ENCODE data around the gene PAGE3.

PAGE3 gene

GRCh38 chrX:55264816-55265215, at the start of gene PAGE3:
Gene PAGE3, minus strand, starts transcription at chrX:55264916. Its CDS starts 1,013 bp downstream, at chrX:55263903.
- no peak for DNase-seq

DNA sequence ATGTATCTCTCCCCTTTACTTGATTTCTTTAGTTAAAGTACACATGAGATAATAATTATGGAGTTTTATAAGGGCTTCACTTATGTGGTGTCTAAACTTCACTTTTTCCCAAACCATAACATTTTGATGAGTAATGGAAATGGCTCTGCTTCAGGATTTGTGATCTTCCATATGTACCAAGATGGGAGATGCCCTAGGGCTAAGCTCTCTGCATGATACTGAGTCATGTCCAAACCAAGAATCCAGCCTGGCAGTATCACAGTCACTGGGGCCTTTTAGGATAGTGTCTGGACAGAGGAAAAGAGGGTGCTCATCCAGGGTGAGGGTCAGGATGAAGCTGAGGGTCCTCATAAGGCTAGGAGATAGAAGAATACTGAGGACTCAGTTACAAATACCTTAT, 47.9 kb upstream of the PAGE3 start:
- no peak for DNase-seq

- DNase-seq: no peak
Observed at GRCh38 chrX:55290963-55291362, 26.2 kb upstream of the PAGE3 start.

- no peak for DNase-seq
Observed at GRCh38 chrX:55279832-55280231, 15.1 kb upstream of the PAGE3 start.

DNA sequence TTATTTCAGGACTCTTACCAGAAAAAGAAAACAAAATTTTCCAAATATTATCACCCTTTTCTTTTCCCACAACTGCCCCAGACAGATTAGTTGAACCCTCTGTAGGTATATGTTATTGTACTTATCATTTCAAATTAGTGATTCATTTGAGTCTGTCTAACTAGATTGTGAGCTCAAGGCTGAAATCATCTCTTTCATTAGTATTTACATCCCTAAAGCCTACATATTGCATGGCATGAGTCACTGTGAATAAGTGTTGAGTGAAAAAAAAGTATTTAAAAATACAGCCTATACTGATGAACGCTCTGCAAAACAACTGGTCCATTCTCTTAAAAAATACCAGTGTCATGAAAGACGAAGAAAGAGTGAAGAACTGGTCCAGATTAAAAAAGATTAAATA, 3.9 kb downstream of the PAGE3 start:
- DNase-seq: no peak

DNA sequence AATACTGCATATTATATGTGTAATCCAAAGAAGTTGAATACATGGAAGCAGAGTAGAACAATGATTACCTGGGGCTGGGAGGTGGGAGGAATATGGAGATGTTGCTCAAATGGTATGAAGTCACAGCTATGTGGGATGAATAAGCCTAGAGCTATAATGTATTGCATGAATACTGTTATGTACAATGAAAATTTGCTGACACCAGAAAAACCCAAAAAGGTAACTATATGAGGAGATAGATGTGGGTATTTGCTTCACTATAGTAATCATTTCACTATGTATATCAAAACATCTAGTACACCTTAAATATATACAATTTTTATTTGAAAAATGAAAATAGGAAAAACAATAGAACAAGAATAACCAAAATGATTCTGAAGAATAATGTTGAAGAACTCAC, 11.2 kb downstream of the PAGE3 start:
- no peak for DNase-seq

- no peak for DNase-seq
Observed at GRCh38 chrX:55240788-55241340, 23.9 kb downstream of the PAGE3 start.

- no peak for DNase-seq
Observed at GRCh38 chrX:55220119-55220794, 44.5 kb downstream of the PAGE3 start, which contains the start of gene PAGE5. Gene PAGE5, plus strand, starts transcription at chrX:55220346. Its CDS starts 1,037 bp downstream, at chrX:55221383.

DNA sequence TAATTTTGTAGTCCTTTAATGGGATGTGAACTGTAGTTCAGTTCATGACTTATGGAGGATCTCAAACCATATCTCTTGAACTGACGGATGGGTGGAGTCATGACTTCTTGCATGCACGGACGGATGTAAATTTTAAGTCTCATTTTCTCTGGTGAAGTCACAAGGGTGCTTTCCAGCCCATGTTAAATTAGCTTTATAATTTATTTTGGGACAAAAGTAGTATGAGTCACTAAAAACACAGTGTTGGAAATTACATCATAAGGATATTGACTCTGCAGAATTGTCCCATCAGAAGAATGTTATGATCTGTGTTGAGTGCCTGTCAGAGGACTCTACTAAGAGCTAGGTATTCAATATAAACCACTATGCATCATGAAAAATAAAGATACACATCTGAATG, 51.3 kb downstream of the PAGE3 start:
- no peak for DNase-seq

- no peak for DNase-seq
Observed at GRCh38 chrX:55210931-55211677, 53.6 kb downstream of the PAGE3 start.
